ENCODE data around the gene PRAMEF15. TPM values are rescaled to one million over a fixed set of nuclear protein-coding genes. Genes with fewer than 3 reads are reported as not detected.
"Not testable (repeated sequence)": the region's sequence is repeated elsewhere in the genome, so short reads cannot be mapped to it uniquely, and the experiment has no call there.

PRAMEF15 gene
- not detected in 2 replicates for total RNA-seq (2011; cell fraction: chromatin; rRNA removed; ENCODE audit: low replicate concordance)
- total RNA-seq (2011; cell fraction: nucleolus; rRNA removed), result not detected in 2 replicates
- total RNA-seq (2011; cell fraction: nucleoplasm; rRNA removed), result not detected in 2 replicates
- total RNA-seq (2014; rRNA removed) (not detected in 2 replicates), total RNA-seq (2014; rRNA removed; fragmentation: Illumina TruSeq; extraction: Trizol) (not detected in 2 replicates), total RNA-seq (2015; rRNA removed; fragmentation: Illumina TruSeq; extraction: Trizol) (not detected in 2 replicates), total RNA-seq (2021) (not detected in 2 replicates), polyA plus RNA-seq (2011; rRNA removed) (not detected in 2 replicates), polyA plus RNA-seq (2014; fragmentation: Illumina TruSeq; extraction: Trizol) (not detected in 2 replicates), polyA plus RNA-seq (2014; fragmentation: Nextera tagmentation; extraction: Ambion mirVana) (not detected), polyA plus RNA-seq (2014; rRNA removed) (not detected in 2 replicates), polyA minus RNA-seq (2011; rRNA and poly(A)+ RNA removed) (not detected in 2 replicates), Bru-seq, nascent RNA (not detected), BruChase-seq, experiment 1, labeled RNA remaining after a 2-hour chase (not detected), BruChase-seq, experiment 2, labeled RNA remaining after a 6-hour chase (not detected)
- polyA plus RNA-seq (2011; cell fraction: cytosol; rRNA removed), result not detected in 2 replicates
- polyA plus RNA-seq (2011; cell fraction: nucleus; rRNA removed), result not detected in 2 replicates
- polyA plus RNA-seq (2012), result not detected in 2 replicates
- polyA minus RNA-seq (2011; cell fraction: cytosol; rRNA and poly(A)+ RNA removed), result not detected in 2 replicates
- not detected in 2 replicates for polyA minus RNA-seq (2011; cell fraction: nucleus; rRNA and poly(A)+ RNA removed)
- long read RNA-seq, experiment 1, result 0 reads
- long read RNA-seq, experiment 2, result 0 reads
- long read RNA-seq, experiment 3, result 0 reads

- intact Hi-C loops (cut with micrococcal nuclease); FAIRE-seq; POLR2A ChIA-PET; H4K20me1 ChIP-seq (replicated peaks; ENCODE audit: control insufficient read depth, insufficient read depth, low read length); ATAC-seq; H2AFZ ChIP-seq (ENCODE audit: low read depth, low read length); H3K36me3 ChIP-seq (ENCODE audit: control insufficient read depth, insufficient read depth, low read length); CTCF ChIA-PET (ENCODE audit: low intra/inter-chr PET ratio); H3K4me2 ChIP-seq (ENCODE audit: insufficient read depth, low read length); H3K79me2 ChIP-seq (ENCODE audit: control insufficient read depth, insufficient read depth, low read length); BruUV-seq (replicated peaks); H3K4me3 ChIP-seq; in situ Hi-C loops (cut with MboI); H3K9ac ChIP-seq (ENCODE audit: insufficient read depth in 1 of 2, low read depth in 2 of 2, low read length in 2 of 2); H3K9me1 ChIP-seq (ENCODE audit: control insufficient read depth, insufficient read depth, low read length); H3K4me1 ChIP-seq (replicated peaks in 1 of 2; ENCODE audit: control insufficient read depth in 2 of 2, insufficient read depth in 2 of 2, low read length in 2 of 2); H3K9me3 ChIP-seq (replicated peaks; ENCODE audit: control insufficient read depth, insufficient read depth, low read depth, low read length); DNase-seq (ENCODE audit: extremely low read depth in 1 of 4, low spot score in 3 of 4); H3K27me3 ChIP-seq (ENCODE audit: control insufficient read depth in 2 of 2, insufficient read depth in 2 of 2, low read length in 2 of 2); H3K27ac ChIP-seq (ENCODE audit: extremely low read depth, low read depth, low read length): not testable (repeated sequence)
- 0% methylated on average over 2 of the region's 4 CpGs for WGBS (ENCODE audit: insufficient coverage, low coverage, missing lambda C conversion rate)
Measured at GRCh38 chr1:13315281-13315680, at the start of gene PRAMEF15. TSS of gene PRAMEF15 (plus strand) at chr1:13315581. CDS start at chr1:13318408, 2,827 bp downstream.

GRCh38 chr1:13277016-13277415 is 38.4 kb upstream of the PRAMEF15 start:
- intact Hi-C loops (cut with micrococcal nuclease); H3K36me3 ChIP-seq (ENCODE audit: control insufficient read depth, insufficient read depth, low read length); H3K9ac ChIP-seq (ENCODE audit: insufficient read depth in 1 of 2, low read depth in 2 of 2, low read length in 2 of 2); BruUV-seq (replicated peaks); H3K9me3 ChIP-seq (replicated peaks; ENCODE audit: control insufficient read depth, insufficient read depth, low read depth, low read length); H3K27me3 ChIP-seq (ENCODE audit: control insufficient read depth in 2 of 2, insufficient read depth in 2 of 2, low read length in 2 of 2); H3K27ac ChIP-seq (ENCODE audit: extremely low read depth, low read depth, low read length); in situ Hi-C loops (cut with MboI); H3K79me2 ChIP-seq (ENCODE audit: control insufficient read depth, insufficient read depth, low read length); H3K4me2 ChIP-seq (ENCODE audit: insufficient read depth, low read length); H3K4me1 ChIP-seq (replicated peaks in 1 of 2; ENCODE audit: control insufficient read depth in 2 of 2, insufficient read depth in 2 of 2, low read length in 2 of 2); H2AFZ ChIP-seq (ENCODE audit: low read depth, low read length); H4K20me1 ChIP-seq (replicated peaks; ENCODE audit: control insufficient read depth, insufficient read depth, low read length); H3K4me3 ChIP-seq; CTCF ChIA-PET (ENCODE audit: low intra/inter-chr PET ratio); POLR2A ChIA-PET; DNase-seq (ENCODE audit: extremely low read depth in 1 of 4, low spot score in 3 of 4); H3K9me1 ChIP-seq (ENCODE audit: control insufficient read depth, insufficient read depth, low read length): not testable (repeated sequence)
- FAIRE-seq, result peak; percentile 66
- WGBS (ENCODE audit: insufficient coverage, low coverage, missing lambda C conversion rate), result 2% methylated on average over 3 of the region's 6 CpGs
- TF ChIP-seq CTCF (IDR thresholded peaks at IDR 0.05 in 2 of 3, conservative IDR thresholded peaks at IDR 0.05 in 1 of 3; ENCODE audit: insufficient read depth in 2 of 3, low read depth in 1 of 3, low read length in 3 of 3), result 0 out of 6 replicates have a peak, but pooled peaks of 1 of the 3 experiments have one; percentile 17
- peak; percentile 93 for ATAC-seq

- H3K27me3 ChIP-seq (ENCODE audit: control insufficient read depth in 2 of 2, insufficient read depth in 2 of 2, low read length in 2 of 2); FAIRE-seq; H3K36me3 ChIP-seq (ENCODE audit: control insufficient read depth, insufficient read depth, low read length); ATAC-seq; H3K9me3 ChIP-seq (replicated peaks; ENCODE audit: control insufficient read depth, insufficient read depth, low read depth, low read length); BruUV-seq (replicated peaks); H3K79me2 ChIP-seq (ENCODE audit: control insufficient read depth, insufficient read depth, low read length); H3K9me1 ChIP-seq (ENCODE audit: control insufficient read depth, insufficient read depth, low read length); H3K27ac ChIP-seq (ENCODE audit: extremely low read depth, low read depth, low read length); H2AFZ ChIP-seq (ENCODE audit: low read depth, low read length); H3K9ac ChIP-seq (ENCODE audit: insufficient read depth in 1 of 2, low read depth in 2 of 2, low read length in 2 of 2); intact Hi-C loops (cut with micrococcal nuclease); in situ Hi-C loops (cut with MboI); H3K4me3 ChIP-seq; CTCF ChIA-PET (ENCODE audit: low intra/inter-chr PET ratio); H4K20me1 ChIP-seq (replicated peaks; ENCODE audit: control insufficient read depth, insufficient read depth, low read length); H3K4me1 ChIP-seq (replicated peaks in 1 of 2; ENCODE audit: control insufficient read depth in 2 of 2, insufficient read depth in 2 of 2, low read length in 2 of 2); H3K4me2 ChIP-seq (ENCODE audit: insufficient read depth, low read length); DNase-seq (ENCODE audit: extremely low read depth in 1 of 4, low spot score in 3 of 4); POLR2A ChIA-PET: not testable (repeated sequence)
- WGBS (ENCODE audit: insufficient coverage, low coverage, missing lambda C conversion rate), result 0% methylated on average over 3 of the region's 3 CpGs
Measured at GRCh38 chr1:13279617-13280016, 35.8 kb upstream of the PRAMEF15 start.
